GM12864 (cell line): Measurements from ENCODE around the gene TMEM184B.

ENCODE experiments used
- DNase-seq: peaks from one replicate; pipeline ENCODE4 v3.0.0-alpha.2; 2011; ENCODE audit warnings: low read depth
- H3K4me3 ChIP-seq: 2 replicates; pipeline ENCODE4 v1.5.1; 2011; ENCODE audit warnings: mild to moderate bottlenecking, low read depth, low read length, control low read depth
- CTCF ChIP-seq: IDR thresholded peaks from 2 replicates; pipeline ENCODE4 v1.5.1; 2011; ENCODE audit warnings: low read depth, mild to moderate bottlenecking, moderate library complexity, low read length, control low read depth, inconsistent platforms; ENCODE audit errors: missing control alignments

The TMEM184B gene

GRCh38 chr22:38212442-38212841 is 60.4 kb downstream of the TMEM184B start:
- no peak for TF ChIP-seq CTCF
- DNase-seq = no peak
- H3K4me3 ChIP-seq = no peak overlapping the region

GRCh38 chr22:38211556-38211955 is 61.3 kb downstream of the TMEM184B start:
- DNase-seq = no peak
- TF ChIP-seq CTCF = no peak
- H3K4me3 ChIP-seq = no peak overlapping the region

- no peak overlapping the region for H3K4me3 ChIP-seq
- no peak for DNase-seq
- TF ChIP-seq CTCF = no peak
Measured at GRCh38 chr22:38208551-38208968, 64.2 kb downstream of the TMEM184B start.

GRCh38 chr22:38207898-38208432 is 64.8 kb downstream of the TMEM184B start:
- no peak for DNase-seq
- no peak for TF ChIP-seq CTCF
- H3K4me3 ChIP-seq = no peak overlapping the region

- TF ChIP-seq CTCF = no peak
- H3K4me3 ChIP-seq = no peak overlapping the region
- DNase-seq = no peak
Measured at GRCh38 chr22:38205261-38206128, 67.3 kb downstream of the TMEM184B start.

GRCh38 chr22:38204784-38205183 is 68.0 kb downstream of the TMEM184B start:
- TF ChIP-seq CTCF = no peak
- DNase-seq = no peak
- no peak overlapping the region for H3K4me3 ChIP-seq
